ENCODE results near the gene ITPK1. TPM values are rescaled to one million over a fixed set of nuclear protein-coding genes. Genes with fewer than 3 reads are reported as not detected.

ITPK1 gene
- total and polyA plus RNA-seq, 8 donors = 17.8 to 46.3 (median 28.9) TPM

- no peak overlapping the region for H3K4me3 ChIP-seq
- H3K27me3 ChIP-seq = peaks cover 0 to 18% (median 3%) of the 10 kb centered on the region in 3 donors
- WGBS, 5 donors = 76 to 85% (median 82%) methylated on average over 5 to 12 of the region's 12 CpGs
- intact Hi-C loops (cut with DNase I; ENCODE audit: low total_unique reads) = no loop called here
- TF ChIP-seq EP300 (IDR thresholded peaks at IDR 0.05) (no peak), POLR2AphosphoS5 (IDR thresholded peaks at IDR 0.05) (no peak), POLR2A (IDR thresholded peaks at IDR 0.05) (no peak)
- TF ChIP-seq, protein P1, sequence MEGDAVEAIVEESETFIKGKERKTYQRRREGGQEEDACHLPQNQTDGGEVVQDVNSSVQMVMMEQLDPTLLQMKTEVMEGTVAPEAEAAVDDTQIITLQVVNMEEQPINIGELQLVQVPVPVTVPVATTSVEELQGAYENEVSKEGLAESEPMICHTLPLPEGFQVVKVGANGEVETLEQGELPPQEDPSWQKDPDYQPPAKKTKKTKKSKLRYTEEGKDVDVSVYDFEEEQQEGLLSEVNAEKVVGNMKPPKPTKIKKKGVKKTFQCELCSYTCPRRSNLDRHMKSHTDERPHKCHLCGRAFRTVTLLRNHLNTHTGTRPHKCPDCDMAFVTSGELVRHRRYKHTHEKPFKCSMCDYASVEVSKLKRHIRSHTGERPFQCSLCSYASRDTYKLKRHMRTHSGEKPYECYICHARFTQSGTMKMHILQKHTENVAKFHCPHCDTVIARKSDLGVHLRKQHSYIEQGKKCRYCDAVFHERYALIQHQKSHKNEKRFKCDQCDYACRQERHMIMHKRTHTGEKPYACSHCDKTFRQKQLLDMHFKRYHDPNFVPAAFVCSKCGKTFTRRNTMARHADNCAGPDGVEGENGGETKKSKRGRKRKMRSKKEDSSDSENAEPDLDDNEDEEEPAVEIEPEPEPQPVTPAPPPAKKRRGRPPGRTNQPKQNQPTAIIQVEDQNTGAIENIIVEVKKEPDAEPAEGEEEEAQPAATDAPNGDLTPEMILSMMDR (IDR thresholded peaks at IDR 0.05) = no peak
- no peaks in the 10 kb centered on the region for H3K9me3 ChIP-seq
- H3K36me3 ChIP-seq = no peaks in the 10 kb centered on the region
- no peak for DNase-seq
- H3K4me1 ChIP-seq = no peaks in the 10 kb centered on the region
- H3K27ac ChIP-seq = no peak overlapping the region
These were observed 186.6 kb downstream of the ITPK1 start for GRCh38 chr14:92928961-92929688.

GRCh38 chr14:92928258-92928629 is 187.5 kb downstream of the ITPK1 start:
- Histone ChIP-seq H3K4me3 (no peak overlapping the region), H3K9me3 (no peaks in the 10 kb centered on the region), H3K27ac (no peak overlapping the region), H3K36me3 (no peaks in the 10 kb centered on the region), H3K27me3 (peaks cover 0 to 27% (median 10%) of the 10 kb centered on the region in 3 donors), H3K4me1 (peaks cover 0 to 4% (median 2%) of the 10 kb centered on the region in 4 donors)
- intact Hi-C loops (cut with DNase I; ENCODE audit: low total_unique reads) = no loop called here
- 63 to 85% (median 72%) methylated on average over 3 of the region's 3 CpGs for WGBS, 5 donors
- TF ChIP-seq POLR2AphosphoS5 (IDR thresholded peaks at IDR 0.05) = no peak
- no peak for DNase-seq

DNA sequence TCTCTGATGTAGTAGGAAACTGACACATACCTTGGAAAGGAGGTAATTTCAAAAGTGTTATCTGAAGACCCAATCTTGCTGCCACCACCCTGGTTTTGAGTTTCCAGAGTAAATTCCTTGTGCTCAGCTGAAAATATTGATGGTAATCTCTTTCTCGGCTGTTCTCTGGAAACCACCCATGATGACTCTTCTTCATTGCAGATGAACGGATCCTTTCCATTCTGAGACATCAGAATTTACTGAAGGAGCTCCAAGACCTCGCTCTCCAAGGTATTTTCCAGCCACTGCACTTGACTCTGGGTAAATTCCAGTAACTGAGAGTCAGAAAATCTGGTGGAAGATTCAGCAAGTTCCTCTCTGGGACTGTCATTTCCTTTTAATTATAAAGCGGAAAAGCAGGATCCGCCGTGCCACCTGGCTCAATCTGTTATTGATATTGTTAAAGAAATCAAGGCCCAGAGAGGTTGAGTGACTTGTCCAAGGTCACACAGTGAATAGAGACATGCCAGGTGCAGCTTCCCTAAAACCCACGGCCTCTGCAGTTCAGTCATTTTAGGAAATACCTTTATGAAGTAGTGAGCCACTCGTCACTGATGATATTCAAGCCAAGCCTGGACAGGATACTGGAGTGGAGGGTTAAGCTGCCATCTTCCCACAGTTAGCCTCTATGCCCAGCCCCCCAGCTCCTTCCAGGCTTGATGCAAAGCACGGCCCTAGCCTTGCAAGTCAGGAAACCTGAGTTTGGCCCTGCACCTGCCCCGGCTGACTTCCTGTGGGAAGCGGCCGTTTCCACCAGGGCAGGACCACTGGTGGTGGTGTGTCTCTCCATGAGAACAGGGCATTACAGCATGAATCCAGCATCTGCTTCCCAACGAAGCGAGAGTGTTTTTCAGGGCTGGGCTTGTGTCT is 188.1 kb downstream of the ITPK1 start:
- WGBS, 5 donors = 64 to 75% (median 72%) methylated on average over 14 of the region's 14 CpGs
- TF ChIP-seq POLR2AphosphoS5 (IDR thresholded peaks at IDR 0.05) (no peak), POLR2A (IDR thresholded peaks at IDR 0.05) (no peak), EP300 (IDR thresholded peaks at IDR 0.05) (no peak)
- TF ChIP-seq, protein P1 (IDR thresholded peaks at IDR 0.05) = no peak
- H3K4me3 ChIP-seq = no peak overlapping the region
- H3K36me3 ChIP-seq = no peaks in the 10 kb centered on the region
- no peak for DNase-seq
- H3K9me3 ChIP-seq = no peaks in the 10 kb centered on the region
- H3K4me1 ChIP-seq = peaks cover 0 to 10% (median 4%) of the 10 kb centered on the region in 4 donors
- H3K27me3 ChIP-seq = peaks cover 0 to 34% (median 17%) of the 10 kb centered on the region in 3 donors
- intact Hi-C loops (cut with DNase I; ENCODE audit: low total_unique reads) = no loop called here
- no peak overlapping the region for H3K27ac ChIP-seq

DNA sequence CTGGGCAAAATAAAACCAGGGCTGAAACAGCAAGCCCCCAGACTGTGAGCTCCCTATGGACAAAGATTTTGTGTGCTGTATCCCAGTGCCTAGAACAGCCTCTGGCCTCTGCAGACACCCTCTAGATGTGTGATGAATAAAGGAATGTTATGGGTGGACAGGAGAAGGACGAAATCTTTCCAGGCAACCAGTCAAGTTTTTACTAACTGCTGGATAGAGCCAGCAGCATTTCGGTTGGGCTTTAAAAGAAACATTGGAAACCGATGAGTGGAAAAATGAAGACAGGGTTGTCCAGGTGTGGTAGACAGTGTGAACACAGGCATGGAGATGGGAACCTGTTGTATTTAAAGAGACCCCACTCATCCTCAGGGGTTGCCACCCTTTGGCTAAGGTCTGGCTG is 188.8 kb downstream of the ITPK1 start:
- DNase-seq = no peak
- Histone ChIP-seq H3K9me3 (no peaks in the 10 kb centered on the region), H3K36me3 (no peaks in the 10 kb centered on the region), H3K27ac (no peak overlapping the region), H3K4me1 (peaks cover 0 to 11% (median 4%) of the 10 kb centered on the region in 4 donors), H3K4me3 (no peak overlapping the region), H3K27me3 (peaks cover 0 to 40% (median 24%) of the 10 kb centered on the region in 3 donors)
- TF ChIP-seq POLR2A (IDR thresholded peaks at IDR 0.05) (no peak), EP300 (IDR thresholded peaks at IDR 0.05) (no peak), POLR2AphosphoS5 (IDR thresholded peaks at IDR 0.05) (no peak)
- TF ChIP-seq, protein P1 (IDR thresholded peaks at IDR 0.05) = no peak
- 71 to 76% (median 73%) methylated on average over 3 of the region's 3 CpGs for WGBS, 5 donors
- intact Hi-C loops (cut with DNase I; ENCODE audit: low total_unique reads) = no loop called here

All from stomach (tissue), 9 donors.